Neural progenitor cell (in vitro differentiated cells): Measurements from ENCODE around the gene LYPD6B. TPM values are rescaled to one million over a fixed set of nuclear protein-coding genes. Genes with fewer than 3 reads are reported as not detected.
"Not testable (repeated sequence)": the region's sequence is repeated elsewhere in the genome, so short reads cannot be mapped to it uniquely, and the experiment has no call there.

Experiments used
- DNase-seq: peaks from one replicate; pipeline ENCODE4 v3.0.0-alpha.2; 2016; ENCODE audit warnings: low spot score
- H2AFZ ChIP-seq: fragments of 200-600 bp; sonication (generic); replicated peaks from 2 replicates; pipeline ENCODE4 v1.6.1; 2016; ENCODE audit warnings: antibody characterized with exemption
- H3F3A ChIP-seq: fragments of 200-600 bp; sonication (generic); 2 replicates; pipeline ENCODE4 v1.6.1; 2016; ENCODE audit warnings: antibody characterized with exemption, low read depth
- H3K27ac ChIP-seq: fragments of 200-600 bp; sonication (generic); 2 replicates; pipeline ENCODE4 v1.5.1; 2016; ENCODE audit warnings: mild to moderate bottlenecking
- H3K27me3 ChIP-seq: fragments of 200-600 bp; sonication (generic); 2 replicates; pipeline ENCODE4 v1.6.1; 2016; ENCODE audit warnings: mild to moderate bottlenecking, moderate library complexity
- H3K36me3 ChIP-seq: fragments of 200-600 bp; sonication (generic); 2 replicates; pipeline ENCODE4 v1.5.1; 2016
- H3K4me1 ChIP-seq: fragments of 200-600 bp; sonication (generic); 2 replicates; pipeline ENCODE4 v1.6.1; 2016; ENCODE audit warnings: mixed run types
- H3K4me2 ChIP-seq: fragments of 200-600 bp; sonication (generic); 2 replicates; pipeline ENCODE4 v1.6.1; 2016
- H3K4me3 ChIP-seq: fragments of 200-600 bp; sonication (generic); 2 replicates; pipeline ENCODE4 v1.5.1; 2016
- H3K79me2 ChIP-seq: fragments of 200-600 bp; sonication (generic); 2 replicates; pipeline ENCODE4 v1.6.1; 2016; ENCODE audit warnings: low read depth
- H3K9ac ChIP-seq: fragments of 200-600 bp; sonication (generic); 2 replicates; pipeline ENCODE4 v1.6.1; 2016
- H3K9me3 ChIP-seq: fragments of 200-600 bp; sonication (generic); 2 replicates; pipeline ENCODE4 v1.5.1; 2016; ENCODE audit warnings: low read depth
- H4K20me1 ChIP-seq: fragments of 200-600 bp; sonication (generic); 2 replicates; pipeline ENCODE4 v1.6.1; 2016; ENCODE audit warnings: low read depth
- H3K27ac Mint-ChIP-seq: 3 replicates; pipeline ENCODE4 v1.8.0; 2021; ENCODE audit warnings: mixed read lengths
- H3K27me3 Mint-ChIP-seq: 2 replicates; pipeline ENCODE4 v1.8.0; 2022; ENCODE audit warnings: low read depth, mild to moderate bottlenecking, inconsistent platforms, moderate library complexity, mixed read lengths; ENCODE audit not compliant: insufficient read depth
- H3K36me3 Mint-ChIP-seq: 3 replicates; pipeline ENCODE4 v1.8.0; 2021; ENCODE audit warnings: mixed read lengths
- H3K4me1 Mint-ChIP-seq: 3 replicates; pipeline ENCODE4 v1.8.0; 2021; ENCODE audit warnings: mixed read lengths
- H3K4me3 Mint-ChIP-seq: 3 replicates; pipeline ENCODE4 v1.8.0; 2021; ENCODE audit warnings: mild to moderate bottlenecking, moderate library complexity, mixed read lengths
- H3K9me3 Mint-ChIP-seq: 3 replicates; pipeline ENCODE4 v1.8.0; 2020; ENCODE audit warnings: mixed read lengths
- EZH2 ChIP-seq: fragments of 200-600 bp; sonication (generic); IDR thresholded peaks from 2 replicates; pipeline ENCODE4 v1.6.1; 2017; ENCODE audit warnings: antibody characterized with exemption, mild to moderate bottlenecking, moderate library complexity
- EZH2phosphoT487 ChIP-seq: fragments of 200-600 bp; sonication (generic); IDR thresholded peaks from 2 replicates; pipeline ENCODE4 v1.6.1; 2017; ENCODE audit warnings: antibody characterized with exemption
- total RNA-seq: library from RNA; depleted of rRNA; stranded (reverse); fragments of >200 nt; gene quantifications from 2 replicates; pipeline ENCODE4 v1.2.3, GENCODE V29; 2015; ENCODE audit warnings: low replicate concordance
- TF ChIP-seq, protein P1 (sequence below): fragments of 200-600 bp; sonication (generic); IDR thresholded peaks from 2 replicates; pipeline ENCODE4 v1.5.1; 2017; ENCODE audit warnings: antibody characterized with exemption, mild to moderate bottlenecking

The LYPD6B gene
- total RNA-seq, 1 donor from 2014 or later = not detected

DNA sequence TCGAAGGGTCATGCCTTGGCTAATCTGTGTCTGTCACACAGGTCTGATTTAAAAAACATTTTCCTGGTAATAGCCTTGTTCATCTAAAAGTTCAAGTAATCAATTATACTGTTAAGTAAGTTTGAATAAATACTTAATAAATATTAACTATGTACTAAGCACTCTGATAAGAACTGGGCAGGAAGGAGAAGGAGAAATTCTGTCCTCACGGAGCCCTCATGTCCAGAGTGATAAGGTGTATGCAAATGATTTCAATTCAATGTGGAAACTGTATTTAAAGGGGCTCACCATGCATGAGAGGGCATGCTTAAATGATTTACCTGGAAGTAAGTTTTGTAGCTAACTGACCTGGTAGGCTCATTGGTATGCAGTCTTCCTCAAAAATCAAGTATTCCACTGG, 197.9 kb downstream of the LYPD6B start:
- Mint-ChIP-seq H3K4me3 (no peak overlapping the region), H3K9me3 (no peaks in the 10 kb centered on the region), H3K36me3 (no peaks in the 10 kb centered on the region), H3K27ac (no peak overlapping the region), H3K4me1 (no peaks in the 10 kb centered on the region), H3K27me3 (no peaks in the 10 kb centered on the region)
- no peak overlapping the region for H3K4me3 ChIP-seq
- H3F3A ChIP-seq = no peaks in the 10 kb centered on the region
- H2AFZ ChIP-seq = no peak overlapping the region
- H3K27me3 ChIP-seq = no peaks in the 10 kb centered on the region
- no peaks in the 10 kb centered on the region for H3K36me3 ChIP-seq
- no peak overlapping the region for H3K27ac ChIP-seq
- no peak for DNase-seq
- no peaks in the 10 kb centered on the region for H3K4me1 ChIP-seq
- H3K9ac ChIP-seq = no peak overlapping the region
- H3K4me2 ChIP-seq = no peak overlapping the region
- H3K79me2 ChIP-seq = no peaks in the 10 kb centered on the region
- no peaks in the 10 kb centered on the region for H3K9me3 ChIP-seq
- no peaks in the 10 kb centered on the region for H4K20me1 ChIP-seq
- TF ChIP-seq, protein P1, sequence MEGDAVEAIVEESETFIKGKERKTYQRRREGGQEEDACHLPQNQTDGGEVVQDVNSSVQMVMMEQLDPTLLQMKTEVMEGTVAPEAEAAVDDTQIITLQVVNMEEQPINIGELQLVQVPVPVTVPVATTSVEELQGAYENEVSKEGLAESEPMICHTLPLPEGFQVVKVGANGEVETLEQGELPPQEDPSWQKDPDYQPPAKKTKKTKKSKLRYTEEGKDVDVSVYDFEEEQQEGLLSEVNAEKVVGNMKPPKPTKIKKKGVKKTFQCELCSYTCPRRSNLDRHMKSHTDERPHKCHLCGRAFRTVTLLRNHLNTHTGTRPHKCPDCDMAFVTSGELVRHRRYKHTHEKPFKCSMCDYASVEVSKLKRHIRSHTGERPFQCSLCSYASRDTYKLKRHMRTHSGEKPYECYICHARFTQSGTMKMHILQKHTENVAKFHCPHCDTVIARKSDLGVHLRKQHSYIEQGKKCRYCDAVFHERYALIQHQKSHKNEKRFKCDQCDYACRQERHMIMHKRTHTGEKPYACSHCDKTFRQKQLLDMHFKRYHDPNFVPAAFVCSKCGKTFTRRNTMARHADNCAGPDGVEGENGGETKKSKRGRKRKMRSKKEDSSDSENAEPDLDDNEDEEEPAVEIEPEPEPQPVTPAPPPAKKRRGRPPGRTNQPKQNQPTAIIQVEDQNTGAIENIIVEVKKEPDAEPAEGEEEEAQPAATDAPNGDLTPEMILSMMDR = no peak
- TF ChIP-seq EZH2phosphoT487 = no peak
- TF ChIP-seq EZH2 = no peak

DNA sequence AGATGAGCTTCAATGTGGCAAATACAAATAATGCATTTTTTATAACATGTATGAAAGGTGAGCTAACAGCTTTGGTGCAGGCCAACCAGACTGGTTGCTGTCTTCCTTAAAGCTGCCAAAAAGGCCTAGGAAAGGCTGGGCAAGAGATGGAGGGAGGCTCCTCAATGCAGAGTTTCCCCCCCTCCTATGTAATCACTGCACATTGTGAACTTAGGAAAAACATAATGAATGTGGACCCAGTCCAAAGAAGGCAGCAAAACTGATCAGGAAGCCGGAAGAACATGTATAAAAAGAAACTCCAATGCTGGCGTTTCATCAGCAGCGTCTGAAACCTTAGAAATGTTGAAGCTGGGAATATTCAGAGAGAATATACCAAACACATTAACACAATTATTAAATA, 207.7 kb downstream of the LYPD6B start:
- peaks cover 4% of the 10 kb centered on the region for H3K4me1 Mint-ChIP-seq

DNA sequence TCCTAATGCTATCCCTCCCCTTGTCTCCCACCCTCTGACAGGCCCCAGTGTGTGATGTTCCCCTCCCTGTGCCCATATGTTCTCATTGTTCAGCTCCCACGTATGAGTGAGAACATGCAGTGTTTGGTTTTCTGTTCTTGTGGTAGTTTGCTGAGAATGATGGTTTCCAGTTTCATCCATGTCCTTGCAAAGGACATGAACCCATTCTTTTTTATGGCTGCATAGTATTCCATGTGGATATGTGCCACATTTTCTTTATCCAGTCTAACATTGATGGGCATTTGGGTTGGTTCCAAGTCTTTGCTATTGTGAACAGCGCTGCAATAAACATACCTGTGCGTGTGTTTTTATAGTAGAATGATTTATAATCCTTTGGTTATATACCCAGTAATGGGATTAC, 212.9 kb downstream of the LYPD6B start:
- H3K36me3 ChIP-seq, H4K20me1 ChIP-seq, H3K27me3 ChIP-seq, H3K27ac Mint-ChIP-seq, H3K4me1 ChIP-seq, DNase-seq, H3K9me3 ChIP-seq, H3K9ac ChIP-seq, H3K36me3 Mint-ChIP-seq, H3K4me3 ChIP-seq, H3K79me2 ChIP-seq, H3K27ac ChIP-seq, H3K27me3 Mint-ChIP-seq, H2AFZ ChIP-seq, H3K4me2 ChIP-seq, H3F3A ChIP-seq, H3K4me3 Mint-ChIP-seq, H3K4me1 Mint-ChIP-seq: not testable (repeated sequence)
- H3K9me3 Mint-ChIP-seq = peaks cover 28% of the 10 kb centered on the region

More for the DNA sequence above, 207.7 kb downstream of the LYPD6B start:
- H3K4me3 ChIP-seq = no peak overlapping the region
- no peak overlapping the region for H3K9ac ChIP-seq
- H4K20me1 ChIP-seq = no peaks in the 10 kb centered on the region
- H3K27me3 ChIP-seq = no peaks in the 10 kb centered on the region
- no peaks in the 10 kb centered on the region for H3K9me3 ChIP-seq
- no peaks in the 10 kb centered on the region for H3K36me3 Mint-ChIP-seq
- H3K36me3 ChIP-seq = no peaks in the 10 kb centered on the region
- no peak overlapping the region for H3K27ac Mint-ChIP-seq
- H3K27me3 Mint-ChIP-seq = peaks cover under 1% of the 10 kb centered on the region
- no peak overlapping the region for H3K4me3 Mint-ChIP-seq
- H3K27ac ChIP-seq = no peak overlapping the region
- TF ChIP-seq, protein P1 = no peak
- no peak for TF ChIP-seq EZH2
- TF ChIP-seq EZH2phosphoT487 = no peak
- no peaks in the 10 kb centered on the region for H3K79me2 ChIP-seq
- no peak for DNase-seq
- H2AFZ ChIP-seq = no peak overlapping the region
- H3K4me1 ChIP-seq = no peaks in the 10 kb centered on the region
- no peak overlapping the region for H3K4me2 ChIP-seq
- H3F3A ChIP-seq = no peaks in the 10 kb centered on the region
- no peaks in the 10 kb centered on the region for H3K9me3 Mint-ChIP-seq

DNA sequence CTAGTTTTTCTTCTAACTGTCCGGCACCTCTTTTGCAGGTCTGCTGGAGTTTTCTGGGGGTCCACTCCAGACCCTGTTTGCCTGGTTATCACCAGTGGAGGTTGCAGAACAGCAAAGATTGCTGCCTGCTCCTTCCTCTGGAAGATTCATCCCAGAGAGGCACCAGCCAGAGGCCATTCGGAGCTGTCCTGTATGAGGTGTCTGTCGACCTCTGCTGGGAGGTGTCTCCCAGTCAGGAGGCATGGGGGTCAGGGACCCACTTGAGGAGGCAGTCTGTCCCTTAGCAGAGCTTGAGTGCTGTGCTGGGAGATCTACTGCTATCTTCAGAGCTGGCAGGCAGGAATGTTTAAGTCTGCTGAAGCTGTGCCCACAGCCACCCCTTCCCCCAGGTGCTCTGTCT, 218.4 kb downstream of the LYPD6B start:
- not testable (repeated sequence) for H3K9me3 ChIP-seq, H2AFZ ChIP-seq, H3K27me3 Mint-ChIP-seq, H3F3A ChIP-seq, H3K79me2 ChIP-seq, H3K4me1 ChIP-seq, H3K36me3 ChIP-seq, H3K27ac ChIP-seq, H3K4me3 Mint-ChIP-seq, H3K27me3 ChIP-seq, H3K4me2 ChIP-seq, DNase-seq, H3K27ac Mint-ChIP-seq, H3K9ac ChIP-seq, H3K4me3 ChIP-seq, H4K20me1 ChIP-seq, H3K36me3 Mint-ChIP-seq
- Mint-ChIP-seq H3K4me1 (peaks cover 21% of the 10 kb centered on the region), H3K9me3 (peaks cover 31% of the 10 kb centered on the region)
